ENCODE data around the gene NEGR1.

DNA sequence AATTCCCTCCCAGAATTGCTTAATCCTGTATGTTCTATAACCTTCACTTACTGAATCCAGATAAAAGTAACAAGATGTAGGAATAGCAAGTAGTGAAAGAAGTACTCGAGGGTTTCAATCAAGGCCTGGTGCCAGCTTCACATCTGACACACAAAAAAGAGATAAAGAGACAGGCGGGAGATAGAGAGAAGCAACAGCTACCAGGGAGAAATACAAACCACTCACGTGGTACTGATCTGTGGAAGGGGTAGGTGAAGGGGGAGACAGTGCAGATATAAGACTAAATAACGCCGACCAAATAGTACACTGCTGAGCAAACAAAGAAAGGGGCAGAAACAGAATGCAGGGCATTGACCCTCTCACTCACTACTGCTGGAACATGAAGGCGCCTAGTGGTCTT, 295.2 kb downstream of the NEGR1 start:
- TF ChIP-seq POLR2A (IDR thresholded peaks at IDR 0.05), result no peak
- TF ChIP-seq, protein P1, sequence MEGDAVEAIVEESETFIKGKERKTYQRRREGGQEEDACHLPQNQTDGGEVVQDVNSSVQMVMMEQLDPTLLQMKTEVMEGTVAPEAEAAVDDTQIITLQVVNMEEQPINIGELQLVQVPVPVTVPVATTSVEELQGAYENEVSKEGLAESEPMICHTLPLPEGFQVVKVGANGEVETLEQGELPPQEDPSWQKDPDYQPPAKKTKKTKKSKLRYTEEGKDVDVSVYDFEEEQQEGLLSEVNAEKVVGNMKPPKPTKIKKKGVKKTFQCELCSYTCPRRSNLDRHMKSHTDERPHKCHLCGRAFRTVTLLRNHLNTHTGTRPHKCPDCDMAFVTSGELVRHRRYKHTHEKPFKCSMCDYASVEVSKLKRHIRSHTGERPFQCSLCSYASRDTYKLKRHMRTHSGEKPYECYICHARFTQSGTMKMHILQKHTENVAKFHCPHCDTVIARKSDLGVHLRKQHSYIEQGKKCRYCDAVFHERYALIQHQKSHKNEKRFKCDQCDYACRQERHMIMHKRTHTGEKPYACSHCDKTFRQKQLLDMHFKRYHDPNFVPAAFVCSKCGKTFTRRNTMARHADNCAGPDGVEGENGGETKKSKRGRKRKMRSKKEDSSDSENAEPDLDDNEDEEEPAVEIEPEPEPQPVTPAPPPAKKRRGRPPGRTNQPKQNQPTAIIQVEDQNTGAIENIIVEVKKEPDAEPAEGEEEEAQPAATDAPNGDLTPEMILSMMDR (IDR thresholded peaks at IDR 0.05), result no peak

Data from stomach (tissue), 4 donors.